GM18907 (cell line): ENCODE measurements around the gene FTH1.

Source experiments
- ATAC-seq: cut with Tn5 transposase; IDR thresholded peaks from one replicate; pipeline ENCODE4 v1.9.1; 2021; ENCODE audit warnings: mild to moderate bottlenecking, moderate library complexity; ENCODE audit not compliant: unreplicated experiment

Gene FTH1

GRCh38 chr11:61949169-61950034 is 18.0 kb downstream of the FTH1 start:
- no peak for ATAC-seq

- ATAC-seq, result no peak
Measured at GRCh38 chr11:61948505-61948904, 18.9 kb downstream of the FTH1 start.

GRCh38 chr11:61947486-61948210 is 19.8 kb downstream of the FTH1 start:
- no peak for ATAC-seq

- no peak for ATAC-seq
Measured at GRCh38 chr11:61946894-61947293, 20.5 kb downstream of the FTH1 start.

GRCh38 chr11:61945191-61945590 is 22.2 kb downstream of the FTH1 start:
- ATAC-seq, result no peak

GRCh38 chr11:61940466-61940865 is 27.0 kb downstream of the FTH1 start:
- ATAC-seq, result no peak

GRCh38 chr11:61935861-61936260 is 31.6 kb downstream of the FTH1 start:
- no peak for ATAC-seq

GRCh38 chr11:61930933-61931332 is 36.5 kb downstream of the FTH1 start:
- no peak for ATAC-seq

GRCh38 chr11:61928606-61929005 is 38.8 kb downstream of the FTH1 start:
- no peak for ATAC-seq

GRCh38 chr11:61927501-61927900 is 39.9 kb downstream of the FTH1 start:
- ATAC-seq, result no peak

- no peak for ATAC-seq
Measured at GRCh38 chr11:61926235-61926634, 41.2 kb downstream of the FTH1 start.

GRCh38 chr11:61925736-61926135 is 41.7 kb downstream of the FTH1 start:
- ATAC-seq, result no peak

GRCh38 chr11:61924064-61924455 is 43.4 kb downstream of the FTH1 start:
- no peak for ATAC-seq

- no peak for ATAC-seq
Measured at GRCh38 chr11:61923166-61924063, 44.0 kb downstream of the FTH1 start.

GRCh38 chr11:61922539-61922938 is 44.9 kb downstream of the FTH1 start:
- no peak for ATAC-seq

- ATAC-seq, result no peak
Measured at GRCh38 chr11:61921446-61921845, 46.0 kb downstream of the FTH1 start.

GRCh38 chr11:61919705-61920631 is 47.5 kb downstream of the FTH1 start:
- ATAC-seq, result no peak

- ATAC-seq, result no peak
Measured at GRCh38 chr11:61918938-61919704, 48.3 kb downstream of the FTH1 start.

GRCh38 chr11:61918251-61918937 is 49.0 kb downstream of the FTH1 start:
- no peak for ATAC-seq
